Colon (tissue), 2 donors: ENCODE data around the gene SGMS2.

Experiments used
- FAIRE-seq: peaks from 2 replicates; lab custom pipeline; 2012; peaks lifted over from hg19 to GRCh38; lab: Jason Lieb, UNC
- donor health status: control.
- donor health status: control.

SGMS2 gene

DNA sequence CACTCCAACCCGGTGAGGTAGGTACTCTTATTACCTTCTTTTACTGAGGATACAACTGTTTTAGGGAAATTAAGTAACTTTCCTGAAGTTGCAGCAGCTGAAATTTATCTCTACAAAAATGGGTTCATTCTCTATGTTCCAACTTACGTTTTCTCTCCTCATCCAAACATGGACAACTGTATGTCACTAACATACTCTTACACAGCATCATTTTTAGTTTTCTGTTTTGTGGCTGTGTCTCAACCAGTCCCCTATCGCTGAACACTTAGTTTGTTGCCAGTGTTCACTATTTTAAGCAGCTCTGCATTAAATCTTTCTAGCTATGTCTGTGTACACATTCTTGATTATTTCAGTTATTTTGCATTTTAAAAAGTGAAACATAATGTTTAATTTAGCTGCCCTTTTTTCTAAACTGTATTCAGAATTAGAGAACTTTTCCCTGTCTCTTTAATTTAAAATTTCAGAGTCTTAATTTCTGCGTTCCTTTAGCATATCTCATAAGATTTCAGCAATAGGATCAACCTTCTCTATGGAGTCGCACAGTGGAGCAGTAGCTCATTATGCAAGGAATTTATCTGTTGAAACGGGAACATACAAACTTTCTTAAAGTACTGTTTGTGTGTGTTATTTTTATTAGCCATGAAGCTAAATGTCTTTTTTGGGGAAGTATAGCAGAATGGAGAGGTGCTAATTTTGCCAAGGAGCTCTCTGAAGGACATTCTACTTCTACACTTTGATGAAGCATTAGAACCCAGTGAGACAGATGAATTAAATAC lies 3.8 kb downstream of the SGMS2 start:
- FAIRE-seq = no peak

DNA sequence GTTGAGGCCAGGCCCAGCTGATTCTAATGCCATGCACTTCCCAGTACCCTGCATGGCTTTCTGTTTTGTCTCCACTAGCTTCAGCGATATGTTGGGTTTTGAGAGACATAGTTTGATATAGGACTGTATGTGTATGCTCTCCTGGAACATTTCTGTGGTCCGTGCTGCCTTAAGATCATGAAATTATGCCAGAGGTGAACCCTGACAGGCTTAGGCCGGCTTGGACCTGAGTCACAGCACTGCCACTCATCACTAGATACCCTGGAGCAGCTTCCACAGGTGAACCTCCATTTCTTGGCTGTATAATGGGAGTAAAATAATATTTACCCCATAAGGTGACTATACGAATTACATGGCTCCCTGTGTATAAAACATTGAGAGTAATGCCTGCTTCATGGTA lies 6.4 kb downstream of the SGMS2 start:
- no peak for FAIRE-seq

DNA sequence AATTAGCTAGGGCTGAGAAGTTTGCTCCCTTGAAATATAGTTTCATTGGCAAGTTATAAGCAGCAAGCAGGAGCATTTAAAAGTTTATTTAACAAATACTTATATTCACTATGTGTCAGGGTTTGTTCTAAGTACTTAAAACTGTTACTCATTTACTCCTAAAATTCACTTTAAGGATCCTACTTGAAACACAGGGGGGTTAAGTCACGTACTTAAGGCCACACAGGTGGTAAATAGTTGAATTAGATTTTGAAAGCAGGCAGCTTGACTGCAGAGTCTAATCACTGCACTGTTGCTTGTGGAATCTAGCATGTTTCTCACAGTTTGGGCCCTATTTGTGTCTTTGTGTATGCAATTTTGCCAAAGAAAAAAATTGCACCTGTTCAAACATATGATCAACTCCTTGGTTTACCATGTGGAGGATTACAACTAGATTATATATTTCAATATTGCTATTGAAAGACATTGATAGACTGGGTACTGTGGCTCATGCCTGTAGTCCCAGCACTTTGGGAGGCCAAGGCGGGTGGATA lies 7.6 kb downstream of the SGMS2 start:
- FAIRE-seq = no peak

DNA sequence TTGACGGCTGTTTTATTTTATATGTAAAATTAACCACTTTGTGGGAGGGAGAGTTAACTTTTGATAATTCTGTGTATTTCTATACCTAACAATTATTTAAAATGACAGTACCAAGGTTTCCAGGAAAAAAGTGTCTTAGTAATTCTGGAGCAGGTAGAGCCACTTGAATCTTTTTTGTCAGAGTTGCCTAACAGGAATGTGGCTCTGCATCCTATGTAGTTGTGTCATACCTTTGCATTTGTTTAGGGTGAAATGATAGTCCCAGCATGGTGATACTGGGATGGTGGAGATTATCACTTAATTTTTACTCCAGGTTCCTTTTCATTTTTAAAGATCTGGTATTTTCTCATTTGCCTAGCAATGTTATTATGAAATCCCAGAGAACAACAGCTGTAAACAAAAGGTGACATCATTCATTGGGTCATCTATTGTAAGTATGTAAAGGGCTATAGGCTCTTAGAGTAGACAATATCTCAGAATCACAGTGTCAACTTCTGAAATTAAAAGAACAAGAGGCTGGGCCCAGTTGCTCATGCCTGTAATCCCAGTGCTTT lies 9.6 kb downstream of the SGMS2 start:
- FAIRE-seq = no peak

DNA sequence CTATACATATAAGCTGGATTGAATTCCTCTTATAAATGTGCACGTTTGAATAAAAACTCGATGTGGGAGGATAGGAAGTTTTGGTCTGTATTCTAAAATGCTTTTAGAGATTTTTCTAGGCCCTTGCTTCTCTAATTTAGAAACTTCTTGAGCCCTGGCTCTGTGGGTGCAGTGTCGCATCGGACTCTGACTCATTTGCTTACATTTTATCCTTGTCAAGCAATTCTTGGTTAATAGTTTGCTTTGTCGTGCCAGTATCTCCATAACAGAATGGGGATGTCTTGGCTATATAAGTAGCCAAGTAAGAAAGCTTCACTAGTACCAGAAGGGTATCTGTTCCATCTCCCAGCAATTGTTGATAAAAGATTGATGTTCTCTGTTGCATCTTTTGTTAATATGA lies 10.7 kb downstream of the SGMS2 start:
- FAIRE-seq = no peak

DNA sequence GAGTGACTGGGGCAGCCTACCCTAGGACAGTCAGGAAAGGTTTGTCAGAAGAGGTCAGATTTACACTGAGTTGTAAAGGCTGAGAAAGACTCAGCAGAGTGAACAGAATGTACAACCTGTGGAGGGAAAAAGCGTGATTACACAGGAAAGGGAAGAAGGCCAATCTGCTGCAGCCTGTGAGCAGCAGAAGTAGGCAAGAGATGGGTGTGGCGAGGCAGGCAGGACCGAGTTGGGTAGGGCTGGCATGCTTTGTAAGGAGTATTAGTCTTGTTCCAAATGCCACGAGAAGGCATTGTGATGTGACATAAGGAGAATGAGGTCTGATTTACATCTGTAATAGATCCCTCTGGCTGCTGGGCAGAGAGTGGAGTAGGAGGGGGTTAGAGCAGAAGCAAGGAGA lies 12.6 kb downstream of the SGMS2 start:
- no peak for FAIRE-seq

DNA sequence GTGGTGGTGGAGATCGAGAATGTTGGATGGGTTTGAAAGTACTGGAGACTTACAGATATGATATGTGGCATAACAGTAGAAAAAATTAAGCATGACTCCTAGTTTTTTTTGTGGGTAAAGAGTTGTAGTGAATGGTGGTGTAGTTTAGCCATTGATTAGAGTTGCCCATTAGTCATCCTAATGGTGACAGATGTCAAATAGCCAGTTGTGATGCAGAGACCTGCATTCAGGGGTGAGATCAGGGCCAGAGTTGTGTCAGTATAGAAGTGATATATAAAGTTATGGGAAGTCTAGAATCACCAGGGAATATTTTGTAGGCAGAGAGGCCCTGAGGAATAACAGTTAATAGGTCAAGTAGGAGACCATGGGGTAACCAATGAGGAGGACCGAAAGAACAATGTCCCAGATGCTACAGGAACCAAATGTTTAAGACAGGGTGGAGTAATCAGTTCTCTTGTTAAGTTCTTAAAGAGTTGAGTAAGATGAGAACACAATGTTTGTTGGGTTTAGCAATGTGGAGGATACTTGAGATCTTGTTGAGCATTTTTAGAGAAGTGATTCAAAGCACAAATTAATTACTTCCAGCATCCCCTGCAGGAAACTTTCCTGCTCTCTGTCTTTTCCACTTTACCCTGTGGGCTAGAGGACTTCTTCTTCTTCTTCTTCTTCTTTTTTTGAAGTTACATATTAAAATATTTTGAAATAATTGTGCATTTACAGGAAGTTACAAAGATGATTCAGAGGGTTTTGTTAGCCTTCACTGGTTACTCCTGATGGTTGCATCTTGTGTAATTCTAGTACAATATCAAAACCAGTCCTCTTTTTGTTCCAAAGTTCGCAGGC lies 13.3 kb downstream of the SGMS2 start:
- FAIRE-seq = no peak

DNA sequence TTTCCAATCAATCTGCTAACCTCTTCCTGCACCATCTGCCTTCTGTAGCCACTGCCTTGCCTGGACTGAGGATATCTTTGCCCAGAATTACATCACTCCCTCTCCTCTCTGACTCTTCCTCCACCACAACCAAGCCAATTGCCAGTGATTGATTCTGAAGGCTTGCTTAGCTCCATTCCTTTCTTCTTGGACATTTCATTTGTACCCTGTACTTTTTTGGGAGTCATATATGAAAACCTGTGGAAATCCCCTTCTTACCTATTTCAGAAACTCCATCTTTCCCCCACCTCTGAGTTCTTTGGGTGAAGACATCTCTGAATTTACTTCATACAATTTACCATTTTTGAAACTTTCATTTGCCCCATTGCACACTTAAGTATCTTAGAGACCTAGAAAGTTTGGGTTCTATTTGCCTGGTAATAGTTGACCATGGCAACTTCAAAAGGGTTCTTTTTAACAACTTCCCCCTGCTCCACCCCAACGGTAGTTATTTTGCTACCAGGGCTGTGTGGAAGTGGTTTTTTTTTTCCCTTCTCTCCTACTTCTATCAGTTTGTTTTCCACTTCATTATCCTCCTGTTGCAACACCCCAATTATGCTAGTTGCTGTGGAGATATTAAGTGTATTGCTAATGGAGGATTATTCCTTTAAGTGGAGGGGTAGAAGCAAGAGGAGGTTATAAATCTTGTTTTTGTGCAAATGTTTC lies 14.3 kb downstream of the SGMS2 start:
- FAIRE-seq = no peak

DNA sequence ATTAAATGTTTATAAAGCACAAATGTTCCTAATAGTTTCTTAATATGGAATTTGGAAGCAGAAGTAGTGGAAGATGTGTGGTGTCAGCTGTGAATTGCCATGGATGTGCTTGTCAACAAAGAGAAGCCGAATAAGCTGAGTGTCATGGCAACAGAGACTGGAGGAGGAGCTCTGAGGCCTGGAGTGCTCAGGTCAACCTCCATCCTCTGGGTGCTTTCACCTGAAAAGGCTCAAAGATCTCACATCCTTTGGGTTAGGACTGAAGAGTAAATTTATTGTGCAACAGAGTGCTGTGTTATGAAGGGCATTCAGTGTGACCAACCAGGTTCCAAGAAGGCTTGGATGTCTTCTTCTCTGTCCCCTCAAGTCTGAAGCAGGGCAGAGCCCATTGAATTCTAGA lies 18.7 kb downstream of the SGMS2 start:
- no peak for FAIRE-seq

DNA sequence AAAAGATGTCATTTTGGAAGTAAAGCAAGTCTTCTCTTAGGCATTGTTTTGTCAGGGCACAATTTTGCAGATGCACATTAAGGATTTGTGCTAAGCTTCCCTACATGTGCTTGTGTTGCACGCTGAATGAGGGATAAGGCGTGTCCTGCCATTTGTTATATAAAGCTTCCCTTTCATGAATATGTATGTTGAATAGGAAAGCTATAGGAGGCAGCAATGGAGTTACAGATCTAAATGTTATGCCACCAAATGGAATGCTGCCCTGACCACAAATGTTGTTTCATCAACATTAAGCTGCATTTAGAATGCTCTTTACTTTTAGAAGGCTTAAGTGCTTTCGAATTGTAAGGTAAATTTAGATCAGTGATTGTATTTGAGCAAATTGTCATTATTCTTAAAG lies 20.9 kb downstream of the SGMS2 start:
- FAIRE-seq = no peak

DNA sequence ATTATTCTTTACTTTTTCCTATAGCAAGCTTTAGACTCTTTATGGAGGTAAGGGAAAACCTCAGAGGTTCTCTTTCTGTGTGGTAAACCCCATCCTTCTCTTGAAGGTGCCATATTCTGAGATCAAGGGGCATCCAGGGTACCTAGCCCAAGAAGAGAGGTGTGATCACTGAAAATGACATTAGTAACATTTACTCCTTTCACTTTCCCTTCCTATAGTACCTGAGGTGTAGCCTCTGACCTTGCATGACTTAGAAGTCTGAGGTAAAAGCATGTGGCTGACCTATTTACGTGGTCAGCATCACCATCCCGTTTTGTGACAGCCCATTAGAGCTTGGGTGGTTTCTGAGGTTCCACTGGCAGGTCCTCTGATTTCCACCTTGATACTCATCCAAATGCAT lies 25.7 kb downstream of the SGMS2 start:
- FAIRE-seq = no peak

DNA sequence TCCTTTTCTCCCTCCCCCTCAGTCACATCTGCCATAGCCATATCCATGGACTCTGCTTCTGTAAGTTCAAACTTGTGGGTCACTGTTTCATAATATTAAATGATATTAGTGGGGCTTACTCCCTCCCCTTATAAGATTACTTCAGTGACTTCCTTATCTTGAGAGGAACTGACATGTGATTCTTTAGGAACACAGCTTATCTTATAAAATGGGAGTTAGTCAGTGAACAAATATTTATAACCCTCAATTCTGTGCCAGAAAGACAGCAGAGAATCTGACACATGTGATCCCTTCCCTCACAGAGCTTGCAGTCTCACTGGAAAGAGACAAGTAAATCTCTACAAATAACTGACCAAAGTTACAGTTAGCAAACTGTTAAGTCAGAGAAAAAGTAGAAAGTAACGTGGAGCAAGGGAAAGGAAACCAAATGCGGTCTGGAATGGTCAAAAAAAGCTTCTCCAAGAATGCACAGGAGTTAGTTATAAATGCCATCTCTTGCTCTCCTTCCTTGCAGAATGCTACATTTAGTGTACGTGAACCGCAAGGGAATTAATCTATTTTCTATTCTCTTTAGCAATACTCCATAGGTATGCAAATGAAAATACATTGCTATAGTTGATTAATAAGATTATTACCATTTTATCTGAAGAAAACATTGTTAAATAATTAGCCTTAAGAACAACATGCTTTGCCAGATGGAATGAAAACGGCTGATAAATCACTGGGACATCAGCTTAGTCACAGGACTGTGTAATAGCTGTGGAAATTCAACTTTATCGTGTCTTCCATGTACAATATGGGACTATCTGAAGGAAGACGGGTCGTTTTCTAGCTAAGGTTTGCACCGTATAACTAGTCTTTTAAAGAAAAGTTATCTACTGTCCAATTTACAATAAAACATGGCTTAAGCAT lies 29.0 kb downstream of the SGMS2 start:
- FAIRE-seq = no peak

DNA sequence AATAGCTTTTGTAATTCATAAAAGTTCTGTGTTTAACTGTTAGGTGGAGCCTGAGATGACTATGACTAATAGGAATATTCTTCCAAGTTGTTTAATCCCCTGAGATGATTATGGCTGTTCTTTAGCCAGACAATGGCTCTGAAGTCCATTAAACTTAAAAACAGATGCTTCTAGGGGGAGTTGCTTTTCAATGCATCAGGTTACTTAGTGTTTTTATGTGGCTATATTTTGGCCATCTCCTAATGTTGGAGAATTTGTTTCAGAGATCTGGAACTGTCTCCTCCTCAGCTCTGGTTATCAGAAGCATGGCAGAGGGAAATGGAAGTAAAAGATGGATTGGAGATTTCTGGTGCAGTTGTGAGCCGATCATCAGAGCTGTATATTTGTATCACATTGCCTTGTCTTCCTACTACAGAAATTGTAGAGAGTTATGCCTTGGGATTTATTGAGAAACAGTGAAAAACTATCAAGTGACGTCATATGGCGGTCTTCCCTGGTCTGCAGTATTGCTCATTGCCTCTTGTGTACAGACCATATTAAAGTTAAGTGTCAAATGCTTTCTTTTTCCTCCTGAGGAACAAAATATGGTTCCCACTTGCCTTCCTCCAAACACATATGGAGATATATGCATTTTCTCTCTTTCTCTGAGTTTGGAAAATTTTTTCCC lies 29.8 kb downstream of the SGMS2 start:
- FAIRE-seq = no peak

DNA sequence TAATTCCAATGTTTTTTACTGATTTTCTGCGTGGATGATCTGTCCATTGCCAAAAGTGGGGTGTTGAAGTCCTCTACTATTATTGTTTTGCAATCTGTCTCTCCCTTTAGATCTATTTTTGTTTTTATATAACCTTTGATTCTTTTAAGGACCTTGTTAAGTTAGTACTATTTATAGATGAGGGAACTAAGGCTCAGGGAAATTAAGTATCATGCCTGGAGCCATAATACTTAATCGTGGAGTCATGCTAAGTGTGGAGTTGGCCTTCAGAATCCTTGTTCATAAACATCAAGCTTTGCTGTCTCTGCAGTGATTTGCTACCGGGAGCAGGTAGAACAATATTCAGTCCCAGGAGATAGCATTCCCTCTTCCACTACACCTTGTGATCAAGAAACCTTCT lies 31.0 kb downstream of the SGMS2 start:
- no peak for FAIRE-seq

DNA sequence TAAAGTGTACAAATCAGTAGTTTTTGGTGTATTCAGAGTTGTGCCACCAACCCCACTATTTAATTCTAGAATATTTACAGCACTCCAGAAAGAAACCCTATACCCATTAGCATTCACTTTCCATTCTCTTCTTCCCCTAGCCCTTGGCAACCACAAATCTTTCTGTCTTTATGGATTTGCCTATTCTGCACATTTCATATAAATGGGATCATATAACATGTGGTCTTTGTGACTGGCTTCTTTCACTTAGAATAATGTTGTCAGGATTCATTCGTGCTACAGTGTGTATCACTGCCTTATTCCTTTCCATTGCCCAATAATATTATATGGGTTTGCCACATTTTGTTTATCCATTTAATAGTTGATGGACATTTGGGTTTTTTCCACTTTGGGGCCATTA lies 32.2 kb downstream of the SGMS2 start:
- FAIRE-seq = no peak

DNA sequence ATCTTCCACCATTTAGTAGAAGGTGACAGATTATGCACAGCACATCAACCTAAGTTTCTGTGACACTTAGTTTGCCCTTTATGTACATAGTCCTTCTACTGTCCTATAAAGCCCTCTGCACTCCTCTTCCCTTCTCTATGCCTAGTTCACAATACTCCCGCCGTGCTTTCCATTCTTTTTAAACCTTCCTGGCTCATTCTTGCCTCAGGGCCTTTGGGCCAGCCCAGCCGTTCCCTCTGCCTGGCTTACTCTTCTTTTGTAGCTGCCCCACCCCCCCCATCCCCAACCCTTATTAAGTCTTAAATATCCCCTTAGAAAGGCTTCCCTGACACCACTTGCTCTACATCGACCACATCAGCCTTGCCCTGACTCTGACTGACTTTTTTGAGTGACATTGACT lies 33.0 kb downstream of the SGMS2 start:
- FAIRE-seq = no peak

DNA sequence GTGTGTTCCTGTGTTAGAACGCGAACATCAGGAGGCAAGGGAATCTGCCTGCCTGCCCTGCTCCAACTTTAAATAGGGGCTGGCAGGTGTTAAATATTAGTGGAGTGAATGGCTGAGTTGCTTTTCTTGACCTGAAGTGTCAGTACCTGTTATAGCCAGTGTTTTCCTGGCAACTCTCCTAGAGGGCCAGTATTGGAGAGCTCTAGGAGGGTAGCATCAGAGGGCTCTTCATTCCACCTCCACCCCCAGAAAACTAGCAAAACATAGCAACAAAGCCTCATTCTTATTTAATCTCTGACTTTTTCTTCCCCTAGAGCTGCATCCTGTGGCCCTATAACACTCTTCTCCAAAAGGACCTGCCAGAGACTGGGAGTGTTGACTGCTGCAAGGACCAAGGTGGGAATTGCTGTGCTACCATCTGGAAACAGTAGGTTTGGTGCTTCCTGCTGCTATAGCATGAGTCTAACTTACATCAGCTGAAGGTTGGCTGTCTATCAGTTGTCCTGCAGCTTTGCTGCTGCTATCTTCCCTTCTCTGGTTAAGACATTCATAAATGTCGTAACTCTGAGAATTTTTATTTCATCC lies 33.5 kb downstream of the SGMS2 start:
- no peak for FAIRE-seq

DNA sequence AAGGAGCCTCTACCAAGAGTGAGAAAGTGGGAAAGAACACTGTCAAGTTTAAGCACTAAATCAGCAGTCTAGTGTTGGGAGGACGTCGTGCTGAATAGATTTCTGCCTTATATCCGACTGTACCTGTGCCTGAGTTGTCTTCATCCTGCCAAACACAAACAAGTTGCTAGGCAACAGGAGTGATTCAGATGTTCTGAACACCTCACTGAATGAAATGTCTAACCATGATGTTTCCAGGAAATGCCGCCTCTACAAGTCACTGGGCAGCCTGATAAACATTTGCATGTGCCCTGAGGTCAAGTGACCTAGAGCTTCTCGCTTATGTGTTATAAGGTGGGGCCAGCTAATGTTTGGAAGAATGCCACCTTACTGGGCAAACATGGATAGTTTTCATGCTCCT lies 37.9 kb downstream of the SGMS2 start:
- no peak for FAIRE-seq

DNA sequence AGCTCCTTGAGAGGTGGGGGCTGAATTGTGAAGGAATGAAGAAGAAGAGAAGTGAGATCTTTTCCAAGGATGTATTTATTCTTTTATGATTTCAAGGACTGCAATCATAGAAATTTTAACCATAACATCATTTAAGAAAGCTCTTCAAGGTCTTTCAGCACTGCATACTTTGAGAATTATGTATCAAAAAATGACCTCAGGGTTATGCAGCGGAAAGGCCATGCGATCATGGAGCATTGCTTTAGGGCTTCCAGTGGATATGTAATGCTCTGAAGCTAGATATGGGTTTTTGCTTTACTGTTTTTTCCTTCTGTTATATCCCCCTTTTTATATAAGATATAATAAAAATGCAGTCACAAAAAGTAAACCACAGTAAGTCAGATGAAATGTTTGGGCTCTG lies 38.7 kb downstream of the SGMS2 start:
- no peak for FAIRE-seq

DNA sequence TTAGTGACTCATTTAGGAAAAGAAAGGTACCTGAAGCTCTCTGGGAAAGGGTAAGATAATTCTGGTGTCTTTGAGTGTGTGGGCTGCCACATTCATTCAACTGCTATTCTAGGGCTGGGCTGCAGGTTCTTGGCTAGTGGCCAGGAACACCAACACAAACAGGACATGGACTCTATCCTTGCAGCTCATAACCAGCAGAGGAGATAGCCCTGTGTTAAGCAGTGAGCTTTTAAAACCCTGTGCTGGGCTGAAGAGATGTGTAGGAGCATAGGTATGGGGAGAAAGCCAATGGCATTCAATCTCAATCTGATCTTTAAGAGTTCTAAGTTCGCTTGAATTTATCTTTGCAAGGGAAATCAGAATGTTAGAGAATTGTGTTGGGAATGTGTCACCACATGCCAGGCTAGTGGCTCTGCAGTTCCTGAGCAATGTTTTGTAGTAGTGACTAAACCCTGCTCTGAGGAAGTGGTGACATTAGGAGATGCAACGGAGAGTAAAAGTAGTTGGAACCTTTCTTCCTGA lies 39.2 kb downstream of the SGMS2 start:
- no peak for FAIRE-seq
